Effector memory CD4-positive, alpha-beta T cell (primary cell): Measurements from ENCODE around the gene PPP1R13L.

Experiments used
- DNase-seq, 3 donors: peaks; one replicate each; pipeline ENCODE4 v3.0.0-alpha.2; 2020
- H3K27ac ChIP-seq: 2 replicates; pipeline ENCODE4 v1.7.0; 2013; ENCODE audit warnings: mild to moderate bottlenecking, low read length, moderate library complexity; ENCODE audit not compliant: insufficient read depth, poor library complexity, severe bottlenecking
- H3K27me3 ChIP-seq: replicated peaks from 2 replicates; pipeline ENCODE4 v1.7.0; 2013; ENCODE audit warnings: mild to moderate bottlenecking, low read length; ENCODE audit not compliant: insufficient read depth, control insufficient read depth, poor library complexity, severe bottlenecking
- H3K36me3 ChIP-seq: 2 replicates; pipeline ENCODE4 v1.7.0; 2013; ENCODE audit warnings: mild to moderate bottlenecking, low read length, moderate library complexity; ENCODE audit not compliant: control insufficient read depth, insufficient read depth
- H3K4me1 ChIP-seq: 2 replicates; pipeline ENCODE4 v1.7.0; 2013; ENCODE audit warnings: low read length, mild to moderate bottlenecking; ENCODE audit not compliant: control insufficient read depth, insufficient read depth, poor library complexity, severe bottlenecking
- H3K4me3 ChIP-seq: 2 replicates; pipeline ENCODE4 v1.7.0; 2013; ENCODE audit warnings: low read length, low read depth, mild to moderate bottlenecking; ENCODE audit not compliant: insufficient read depth, poor library complexity, severe bottlenecking
- H3K9me3 ChIP-seq: 2 replicates; pipeline ENCODE4 v1.7.0; 2013; ENCODE audit warnings: mild to moderate bottlenecking, low read length, moderate library complexity; ENCODE audit not compliant: control insufficient read depth

Gene PPP1R13L

GRCh38 chr19:45368737-45369340, 36.0 kb downstream of the PPP1R13L start:
- Histone ChIP-seq H3K4me3 (no peak overlapping the region), H3K36me3 (peaks cover under 1% of the 10 kb centered on the region)

GRCh38 chr19:45368127-45368526, 36.7 kb downstream of the PPP1R13L start:
- peaks cover 3% of the 10 kb centered on the region for H3K36me3 ChIP-seq
- no peak overlapping the region for H3K4me3 ChIP-seq
- peaks cover 5% of the 10 kb centered on the region for H3K4me1 ChIP-seq
- H3K27ac ChIP-seq = no peak overlapping the region
- no peak for DNase-seq
- H3K27me3 ChIP-seq = no peaks in the 10 kb centered on the region
- H3K9me3 ChIP-seq = no peaks in the 10 kb centered on the region

More at GRCh38 chr19:45368737-45369340, 36.0 kb downstream of the PPP1R13L start:
- H3K9me3 ChIP-seq = no peaks in the 10 kb centered on the region
- peaks cover 5% of the 10 kb centered on the region for H3K4me1 ChIP-seq
- no peaks in the 10 kb centered on the region for H3K27me3 ChIP-seq
- no peak for DNase-seq
- H3K27ac ChIP-seq = no peak overlapping the region

- H3K36me3 ChIP-seq = peaks cover 7% of the 10 kb centered on the region
- H3K27me3 ChIP-seq = no peaks in the 10 kb centered on the region
These were observed 40.2 kb downstream of the PPP1R13L start for GRCh38 chr19:45364696-45365095.

GRCh38 chr19:45363861-45364459, 40.9 kb downstream of the PPP1R13L start:
- H3K9me3 ChIP-seq = no peaks in the 10 kb centered on the region
- H3K27ac ChIP-seq = no peak overlapping the region
- DNase-seq = no peak
- no peak overlapping the region for H3K4me3 ChIP-seq
- no peaks in the 10 kb centered on the region for H3K4me1 ChIP-seq
- H3K27me3 ChIP-seq = no peaks in the 10 kb centered on the region
- H3K36me3 ChIP-seq = peaks cover 8% of the 10 kb centered on the region

More at GRCh38 chr19:45364696-45365095, 40.2 kb downstream of the PPP1R13L start:
- peaks cover under 1% of the 10 kb centered on the region for H3K4me1 ChIP-seq
- no peak for DNase-seq
- no peak overlapping the region for H3K27ac ChIP-seq
- H3K4me3 ChIP-seq = no peak overlapping the region
- no peaks in the 10 kb centered on the region for H3K9me3 ChIP-seq

GRCh38 chr19:45362291-45362690, 42.6 kb downstream of the PPP1R13L start:
- no peak for DNase-seq
- Histone ChIP-seq H3K27me3 (no peaks in the 10 kb centered on the region), H3K36me3 (peaks cover 11% of the 10 kb centered on the region), H3K4me3 (no peak overlapping the region), H3K4me1 (no peaks in the 10 kb centered on the region), H3K9me3 (no peaks in the 10 kb centered on the region), H3K27ac (no peak overlapping the region)

- no peak overlapping the region for H3K27ac ChIP-seq
- no peaks in the 10 kb centered on the region for H3K9me3 ChIP-seq
- H3K27me3 ChIP-seq = no peaks in the 10 kb centered on the region
- no peaks in the 10 kb centered on the region for H3K4me1 ChIP-seq
- H3K4me3 ChIP-seq = no peak overlapping the region
- no peak for DNase-seq
- peaks cover 11% of the 10 kb centered on the region for H3K36me3 ChIP-seq
These were observed 43.3 kb downstream of the PPP1R13L start for GRCh38 chr19:45361608-45362007.

- H3K4me3 ChIP-seq = no peak overlapping the region
- H3K36me3 ChIP-seq = peaks cover 8% of the 10 kb centered on the region
- no peaks in the 10 kb centered on the region for H3K9me3 ChIP-seq
- no peaks in the 10 kb centered on the region for H3K27me3 ChIP-seq
- no peaks in the 10 kb centered on the region for H3K4me1 ChIP-seq
- no peak for DNase-seq
- H3K27ac ChIP-seq = no peak overlapping the region
These were observed 46.6 kb downstream of the PPP1R13L start for GRCh38 chr19:45358213-45358792.

GRCh38 chr19:45357445-45357783, 47.5 kb downstream of the PPP1R13L start:
- H3K4me1 ChIP-seq = no peaks in the 10 kb centered on the region
- H3K9me3 ChIP-seq = no peaks in the 10 kb centered on the region
- DNase-seq = no peak
- peaks cover 8% of the 10 kb centered on the region for H3K36me3 ChIP-seq
- H3K4me3 ChIP-seq = no peak overlapping the region
- H3K27ac ChIP-seq = no peak overlapping the region
- H3K27me3 ChIP-seq = no peaks in the 10 kb centered on the region

- no peaks in the 10 kb centered on the region for H3K9me3 ChIP-seq
- DNase-seq = no peak
- no peaks in the 10 kb centered on the region for H3K4me1 ChIP-seq
- H3K27ac ChIP-seq = no peak overlapping the region
- no peaks in the 10 kb centered on the region for H3K27me3 ChIP-seq
- peaks cover 12% of the 10 kb centered on the region for H3K36me3 ChIP-seq
- H3K4me3 ChIP-seq = no peak overlapping the region
These were observed 48.0 kb downstream of the PPP1R13L start for GRCh38 chr19:45356760-45357444.

- Histone ChIP-seq H3K4me3 (no peak overlapping the region), H3K27ac (no peak overlapping the region), H3K4me1 (no peaks in the 10 kb centered on the region), H3K27me3 (no peaks in the 10 kb centered on the region), H3K9me3 (no peaks in the 10 kb centered on the region), H3K36me3 (peaks cover 7% of the 10 kb centered on the region)
- DNase-seq = no peak
These were observed 49.0 kb downstream of the PPP1R13L start for GRCh38 chr19:45355910-45356309.
